ENCODE data around the gene AHSA1.

Gene AHSA1

GRCh38 chr14:77511486-77512162 lies 53.7 kb downstream of the AHSA1 start:
- DNase-seq = no peak

- no peak for DNase-seq
Measured at GRCh38 chr14:77516126-77516525, 58.2 kb downstream of the AHSA1 start.

Measured in DMS53 (cell line).